Measurements from ENCODE around the gene ADCYAP1R1. TPM values are rescaled to one million over a fixed set of nuclear protein-coding genes. Genes with fewer than 3 reads are reported as not detected.

Gene ADCYAP1R1
- total RNA-seq, 6 experiments from 2014 or later: 0.05 to 0.37 (median 0.29) TPM

GRCh38 chr7:31098642-31099360, 46.7 kb downstream of the ADCYAP1R1 start:
- no peak for TF ChIP-seq POLR2A (IDR thresholded peaks at IDR 0.05)
- no peak for TF ChIP-seq CTCF (IDR thresholded peaks at IDR 0.05)
- ATAC-seq (no peak), DNase-seq (peak in 1 of 3 donors; percentile 16)
- 30% methylated on average over 2 of the region's 5 CpGs for WGBS (ENCODE audit: insufficient coverage, low coverage, low lambda C conversion rate, missing lambda C conversion rate)
- H3K36me3 ChIP-seq: no peaks in the 10 kb centered on the region
- H3K4me1 ChIP-seq: no peaks in the 10 kb centered on the region
- no peak overlapping the region for H3K27ac ChIP-seq
- no peaks in the 10 kb centered on the region for H3K9me3 ChIP-seq
- intact Hi-C loops (cut with DNase I): no loop called here
- no peaks in the 10 kb centered on the region for H3K27me3 ChIP-seq
- no peak overlapping the region for H3K4me3 ChIP-seq

GRCh38 chr7:31099451-31100444, 47.6 kb downstream of the ADCYAP1R1 start:
- Histone ChIP-seq H3K4me1 (no peaks in the 10 kb centered on the region), H3K36me3 (no peaks in the 10 kb centered on the region), H3K27me3 (no peaks in the 10 kb centered on the region), H3K4me3 (no peak overlapping the region), H3K27ac (no peak overlapping the region), H3K9me3 (no peaks in the 10 kb centered on the region)
- TF ChIP-seq CTCF (IDR thresholded peaks at IDR 0.05) (no peak), POLR2A (IDR thresholded peaks at IDR 0.05) (no peak)
- ATAC-seq (no peak), DNase-seq (peak in 1 of 3 donors; percentile 40)
- 66% methylated on average over 14 of the region's 20 CpGs for WGBS (ENCODE audit: insufficient coverage, low coverage, low lambda C conversion rate, missing lambda C conversion rate)
- intact Hi-C loops (cut with DNase I): loop anchor here in 1 of 2 donors (10.0 kb wide), 1 partner anchor 105 kb away; no protein-coding TSS in a partner anchor

GRCh38 chr7:31100445-31100844, 48.3 kb downstream of the ADCYAP1R1 start:
- Histone ChIP-seq H3K36me3 (no peaks in the 10 kb centered on the region), H3K9me3 (no peaks in the 10 kb centered on the region), H3K4me1 (no peaks in the 10 kb centered on the region), H3K27me3 (no peaks in the 10 kb centered on the region), H3K27ac (no peak overlapping the region), H3K4me3 (no peak overlapping the region)
- DNase-seq: no peak
- no peak for TF ChIP-seq CTCF (IDR thresholded peaks at IDR 0.05)
- no peak for TF ChIP-seq POLR2A (IDR thresholded peaks at IDR 0.05)
- no peak for ATAC-seq
- WGBS (ENCODE audit: insufficient coverage, low coverage, low lambda C conversion rate, missing lambda C conversion rate): 6% methylated on average over 2 of the region's 2 CpGs
- intact Hi-C loops (cut with DNase I): loop anchor here in 1 of 2 donors (10.0 kb wide), 1 partner anchor 106 kb away; no protein-coding TSS in a partner anchor

- Histone ChIP-seq H3K27me3 (no peaks in the 10 kb centered on the region), H3K27ac (no peak overlapping the region), H3K36me3 (no peaks in the 10 kb centered on the region), H3K4me3 (no peak overlapping the region), H3K4me1 (no peaks in the 10 kb centered on the region), H3K9me3 (no peaks in the 10 kb centered on the region)
- 50% methylated on average over 1 of the region's 3 CpGs for WGBS (ENCODE audit: insufficient coverage, low coverage, low lambda C conversion rate, missing lambda C conversion rate)
- DNase-seq: peak in 1 of 3 donors; percentile 19
- no peak for ATAC-seq
- intact Hi-C loops (cut with DNase I): loop anchor here in 1 of 2 donors (10.0 kb wide), 1 partner anchor 106 kb away; no protein-coding TSS in a partner anchor
- TF ChIP-seq POLR2A (IDR thresholded peaks at IDR 0.05): no peak
- TF ChIP-seq CTCF (IDR thresholded peaks at IDR 0.05): no peak
Measured at GRCh38 chr7:31100871-31101270, 48.8 kb downstream of the ADCYAP1R1 start.

Measured in right lobe of liver (tissue), 6 donors.